Measurements from ENCODE around the gene OTOGL.

Gene OTOGL

GRCh38 chr12:80406253-80406652, 306.9 kb downstream of the OTOGL start:
- POLR2A ChIA-PET: no interaction called here
- DNase-seq (ENCODE audit: extremely low spot score): no peak
- TF ChIP-seq CTCF (IDR thresholded peaks at IDR 0.05; ENCODE audit: control extremely low read depth, extremely low read depth, low read depth, missing control alignments): no peak
- CTCF ChIA-PET: no interaction called here

GRCh38 chr12:80411787-80412186, 312.4 kb downstream of the OTOGL start:
- POLR2A ChIA-PET: no interaction called here
- CTCF ChIA-PET: interaction anchor here (1.2 to 1.6 kb wide), 3 partner anchors 10 to 717 kb away, joined by 3 to 7 read pairs (median 5); no protein-coding TSS in a partner anchor
- no peak for DNase-seq (ENCODE audit: extremely low spot score)
- no peak for TF ChIP-seq CTCF (IDR thresholded peaks at IDR 0.05; ENCODE audit: control extremely low read depth, extremely low read depth, low read depth, missing control alignments)

- ChIA-PET POLR2A (no interaction called here), CTCF (interaction anchor here (0.9 to 1.6 kb wide), 5 partner anchors 10 to 723 kb away, joined by 3 to 7 read pairs (median 4); no protein-coding TSS in a partner anchor)
- peak; percentile 70 for TF ChIP-seq CTCF (IDR thresholded peaks at IDR 0.05; ENCODE audit: control extremely low read depth, extremely low read depth, low read depth, missing control alignments)
- peak; percentile 18 for DNase-seq (ENCODE audit: extremely low spot score)
Observed at GRCh38 chr12:80412343-80412953, 313.1 kb downstream of the OTOGL start.

- POLR2A ChIA-PET: no interaction called here
- DNase-seq (ENCODE audit: extremely low spot score): no peak
- TF ChIP-seq CTCF (IDR thresholded peaks at IDR 0.05; ENCODE audit: control extremely low read depth, extremely low read depth, low read depth, missing control alignments): no peak
- CTCF ChIA-PET: interaction anchor here (0.6 to 1.6 kb wide), 8 partner anchors 11 to 850 kb away, joined by 3 to 4 read pairs (median 3); no protein-coding TSS in a partner anchor
Observed at GRCh38 chr12:80413462-80413861, 314.1 kb downstream of the OTOGL start.

- TF ChIP-seq CTCF (IDR thresholded peaks at IDR 0.05; ENCODE audit: control extremely low read depth, extremely low read depth, low read depth, missing control alignments): no peak
- DNase-seq (ENCODE audit: extremely low spot score): no peak
- POLR2A ChIA-PET: no interaction called here
- CTCF ChIA-PET: interaction anchor here (1.9 kb wide), 1 partner anchor 531 kb away, joined by 5 read pairs; no protein-coding TSS in a partner anchor
Observed at GRCh38 chr12:80415466-80415865, 316.1 kb downstream of the OTOGL start.

GRCh38 chr12:80419644-80420043, 320.3 kb downstream of the OTOGL start:
- ChIA-PET POLR2A (no interaction called here), CTCF (no interaction called here)
- no peak for TF ChIP-seq CTCF (IDR thresholded peaks at IDR 0.05; ENCODE audit: control extremely low read depth, extremely low read depth, low read depth, missing control alignments)
- DNase-seq (ENCODE audit: extremely low spot score): no peak
